Transverse colon (tissue), 4 donors: ENCODE data around the gene CORO2B. TPM values are rescaled to one million over a fixed set of nuclear protein-coding genes. Genes with fewer than 3 reads are reported as not detected.

ENCODE experiments used
- DNase-seq: peaks from one replicate; pipeline ENCODE4 v3.0.0-alpha.2; 2019
- H3K27ac ChIP-seq, 4 donors: fragments of 200-600 bp; sonication (generic); 2 replicates each; pipeline ENCODE4 v1.5.1; 2016 to 2018; ENCODE audit warnings: inconsistent platforms in 4 of 4
- H3K27me3 ChIP-seq: fragments of 200-600 bp; sonication (generic); 2 replicates; pipeline ENCODE4 v1.5.1; 2017; ENCODE audit warnings: inconsistent platforms
- H3K36me3 ChIP-seq, 4 donors: fragments of 200-600 bp; sonication (generic); 2 replicates each; pipeline ENCODE4 v1.5.1; 2017 to 2019; ENCODE audit warnings: inconsistent platforms in 4 of 4
- H3K4me1 ChIP-seq, 4 donors: fragments of 200-600 bp; sonication (generic); 2 replicates each; pipeline ENCODE4 v1.5.1; 2017 to 2020; ENCODE audit warnings: inconsistent platforms in 4 of 4
- H3K4me3 ChIP-seq, 4 donors: fragments of 200-600 bp; sonication (generic); 1 replicate in 1 of 4; 2 replicates in 3 of 4; pipeline versions ENCODE4 v1.5.1 to v1.6.1; 2017 to 2019; ENCODE audit warnings: inconsistent platforms in 4 of 4
- H3K9me3 ChIP-seq, 2 donors: fragments of 200-600 bp; sonication (generic); 2 replicates each; pipeline ENCODE4 v1.5.1; 2017 to 2019; ENCODE audit warnings: inconsistent platforms in 2 of 2
- CTCF ChIP-seq, 5 experiments: fragments of 200-600 bp in 3 of 5; fragments of 450-650 bp in 2 of 5; sonication (generic) in 3 of 5; IDR thresholded peaks; 1 replicate in 2 of 5; 2 replicates in 3 of 5; pipeline ENCODE4 v1.5.1; 2016 to 2017; ENCODE audit warnings: antibody characterized with exemption in 5 of 5, inconsistent platforms in 3 of 5, mild to moderate bottlenecking in 2 of 5, moderate library complexity in 1 of 5
- EP300 ChIP-seq: sonication (generic); formaldehyde crosslinking; IDR thresholded peaks from one replicate; pipeline ENCODE4 v1.6.1; 2017; ENCODE audit warnings: antibody characterized with exemption, low read depth
- POLR2A ChIP-seq: fragments of 450-650 bp; IDR thresholded peaks from one replicate; pipeline ENCODE4 v1.6.1; 2016; ENCODE audit warnings: antibody characterized with exemption, mild to moderate bottlenecking, moderate library complexity
- POLR2AphosphoS5 ChIP-seq, 3 donors: sonication (generic); formaldehyde crosslinking; IDR thresholded peaks; one replicate each; pipeline ENCODE4 v1.6.1; 2016; ENCODE audit warnings: antibody characterized with exemption in 3 of 3
- WGBS, 2 donors: methylation state at CpG; one replicate each; pipeline ENCODE4 v1.1.5; 2018; ENCODE audit warnings: low coverage in 1 of 2; 5-methylcytosine and 5-hydroxymethylcytosine counted together
- in situ Hi-C, 4 donors: fragments of 200-750 bp; cut with MboI; loops; one replicate each; pipeline versions ENCODE4 v1.15.0 to v1.15.1; 2017; ENCODE audit warnings: low sequenced_read_pairs in 3 of 4, low pct_ligation_motif_present in 1 of 4, low pct_unique_long_range_greater_than_20kb in 1 of 4
- intact Hi-C: fragments of 100-400 bp; cut with DNase I; formaldehyde crosslinking; loops from one replicate; pipeline ENCODE4 v1.15.1; 2023; ENCODE audit warnings: low total_unique reads
- total RNA-seq, 4 donors: library from RNA; depleted of rRNA; stranded (reverse); fragments of >200 nt; gene quantifications; one replicate each; pipeline ENCODE4 v1.1.0, GENCODE V29; 2016

CORO2B gene
- total RNA-seq, 4 donors from 2014 or later, result 0.40 to 2.2 (median 2.0) TPM

- Histone ChIP-seq H3K4me1 (peaks cover 3 to 14% (median 6%) of the 10 kb centered on the region in 4 donors), H3K36me3 (no peaks in the 10 kb centered on the region), H3K9me3 (no peaks in the 10 kb centered on the region), H3K27ac (no peak overlapping the region), H3K27me3 (peaks cover 9% of the 10 kb centered on the region), H3K4me3 (no peak overlapping the region)
- in situ Hi-C loops, result loop anchor here in 1 of 4 donors (25.0 kb wide), 1 partner anchor 387 kb away; no protein-coding TSS in a partner anchor
- WGBS, 2 donors, result 72 to 74% methylated on average over 4 to 12 of the region's 12 CpGs
- intact Hi-C loops, result no loop called here
- no peak for TF ChIP-seq EP300
- no peak for DNase-seq
These were observed 120.5 kb downstream of the CORO2B start for GRCh38 chr15:68699124-68699880.

GRCh38 chr15:68699881-68700454, 121.2 kb downstream of the CORO2B start:
- intact Hi-C loops (no loop called here), in situ Hi-C loops (loop anchor here in 1 of 4 donors (25.0 kb wide), 1 partner anchor 388 kb away; no protein-coding TSS in a partner anchor)
- H3K4me1 ChIP-seq, result peaks cover 3 to 20% (median 10%) of the 10 kb centered on the region in 4 donors
- WGBS, 2 donors, result 76 to 90% methylated on average over 2 to 10 of the region's 12 CpGs
- peak overlapping the region in 3 of 4 donors; percentile 4 to 51 (median 31) for H3K27ac ChIP-seq
- H3K27me3 ChIP-seq, result peaks cover 9% of the 10 kb centered on the region
- H3K36me3 ChIP-seq, result no peaks in the 10 kb centered on the region
- TF ChIP-seq POLR2AphosphoS5 (IDR thresholded peaks at IDR 0.05) (no peak), CTCF (IDR thresholded peaks at IDR 0.05) (no peak), EP300 (no peak), POLR2A (no peak)
- H3K4me3 ChIP-seq, result no peak overlapping the region
- DNase-seq, result no peak
- H3K9me3 ChIP-seq, result no peaks in the 10 kb centered on the region

- H3K36me3 ChIP-seq, result no peaks in the 10 kb centered on the region
- H3K4me3 ChIP-seq, result no peak overlapping the region
- peak overlapping the region in 3 of 4 donors; percentile 4 to 51 (median 31) for H3K27ac ChIP-seq
- intact Hi-C loops, result no loop called here
- DNase-seq, result peak; percentile 20
- no peaks in the 10 kb centered on the region for H3K9me3 ChIP-seq
- no peak for TF ChIP-seq CTCF (IDR thresholded peaks at IDR 0.05)
- peak in 1 of 3 donors; percentile 20 for TF ChIP-seq POLR2AphosphoS5 (IDR thresholded peaks at IDR 0.05)
- H3K4me1 ChIP-seq, result peaks cover 3 to 20% (median 10%) of the 10 kb centered on the region in 4 donors
- in situ Hi-C loops, result no loop called here
- 20 to 32% methylated on average over 1 to 19 of the region's 19 CpGs for WGBS, 2 donors
- peaks cover 9% of the 10 kb centered on the region for H3K27me3 ChIP-seq
These were observed 121.8 kb downstream of the CORO2B start for GRCh38 chr15:68700455-68701123.

GRCh38 chr15:68701886-68702285, 123.1 kb downstream of the CORO2B start:
- H3K27me3 ChIP-seq, result peaks cover 9% of the 10 kb centered on the region
- no peak for TF ChIP-seq EP300
- no peak for TF ChIP-seq CTCF (IDR thresholded peaks at IDR 0.05)
- no peak for TF ChIP-seq POLR2A
- no peak for TF ChIP-seq POLR2AphosphoS5 (IDR thresholded peaks at IDR 0.05)
- no peak overlapping the region for H3K4me3 ChIP-seq
- no peak overlapping the region for H3K27ac ChIP-seq
- in situ Hi-C loops, result no loop called here
- no peaks in the 10 kb centered on the region for H3K36me3 ChIP-seq
- H3K9me3 ChIP-seq, result no peaks in the 10 kb centered on the region
- intact Hi-C loops, result no loop called here
- 95% methylated on average over 6 of the region's 6 CpGs; no CpG with 5 or more reads in 1 of the 2 donors for WGBS, 2 donors
- DNase-seq, result no peak
- peaks cover 3 to 20% (median 10%) of the 10 kb centered on the region in 4 donors for H3K4me1 ChIP-seq
